22Rv1 (cell line): ENCODE measurements around the gene INAFM2.
A peak's percentile ranks its signal among the peaks of the same experiment; 100 is the strongest.

Source experiments
- H3K27ac ChIP-seq: fragments of 450-650 bp; 2 replicates; pipeline ENCODE4 v1.5.1; 2017
- CTCF ChIP-seq: fragments of 450-650 bp; IDR thresholded peaks from 2 replicates; pipeline ENCODE4 v1.5.1; 2017; ENCODE audit warnings: mild to moderate bottlenecking
- ZFX ChIP-seq: fragments of 450-650 bp; IDR thresholded peaks from 2 replicates; pipeline ENCODE4 v1.6.1; 2017; ENCODE audit warnings: antibody characterized with exemption, borderline replicate concordance

INAFM2 gene

GRCh38 chr15:40323953-40324937 is 753 bp downstream of the INAFM2 start:
- TF ChIP-seq ZFX: no peak
- TF ChIP-seq CTCF: no peak
- H3K27ac ChIP-seq: peak overlapping the region; percentile 65

- no peak overlapping the region for H3K27ac ChIP-seq
- TF ChIP-seq CTCF: no peak
- TF ChIP-seq ZFX: no peak
These were observed 1.7 kb downstream of the INAFM2 start for GRCh38 chr15:40325188-40325587.

- no peak overlapping the region for H3K27ac ChIP-seq
- TF ChIP-seq ZFX (no peak), CTCF (no peak)
These were observed 2.2 kb downstream of the INAFM2 start for GRCh38 chr15:40325700-40326099.

- H3K27ac ChIP-seq: no peak overlapping the region
- TF ChIP-seq ZFX: no peak
- no peak for TF ChIP-seq CTCF
These were observed 4.0 kb downstream of the INAFM2 start for GRCh38 chr15:40327457-40327856.

- H3K27ac ChIP-seq: no peak overlapping the region
- TF ChIP-seq ZFX (no peak), CTCF (no peak)
These were observed 4.7 kb downstream of the INAFM2 start for GRCh38 chr15:40328176-40328575.

GRCh38 chr15:40328751-40329150 is 5.3 kb downstream of the INAFM2 start:
- no peak for TF ChIP-seq ZFX
- TF ChIP-seq CTCF: no peak
- no peak overlapping the region for H3K27ac ChIP-seq

- no peak for TF ChIP-seq CTCF
- TF ChIP-seq ZFX: no peak
- H3K27ac ChIP-seq: no peak overlapping the region
These were observed 6.3 kb downstream of the INAFM2 start for GRCh38 chr15:40329804-40330203.
